ENCODE measurements around the gene ZBTB9. TPM values are rescaled to one million over a fixed set of nuclear protein-coding genes. Genes with fewer than 3 reads are reported as not detected.
"Not testable (repeated sequence)": the region's sequence is repeated elsewhere in the genome, so short reads cannot be mapped to it uniquely, and the experiment has no call there.

The ZBTB9 gene
- total RNA-seq, 2 donors from 2014 or later: 1.8 to 5.3 TPM

DNA sequence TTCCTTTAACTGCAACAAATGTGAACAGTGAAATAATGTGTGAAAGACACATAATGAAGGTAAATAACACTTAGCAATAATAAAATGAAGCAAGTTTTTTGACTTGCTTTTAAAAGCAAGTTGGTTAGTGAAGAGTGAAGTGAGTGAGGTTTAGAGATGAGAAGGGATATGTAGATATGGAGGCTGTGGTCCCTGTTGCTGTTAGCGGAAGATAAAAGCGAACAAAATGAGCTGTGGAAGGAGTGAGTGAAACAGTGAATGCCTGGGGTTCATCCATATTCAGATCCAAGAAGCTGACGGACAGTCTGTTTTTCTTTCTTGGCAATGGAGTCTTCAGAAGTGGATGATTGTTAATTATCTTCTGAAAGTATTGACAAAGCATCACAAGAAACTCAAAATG, 23.5 kb downstream of the ZBTB9 start:
- WGBS, 2 donors: 49 to 75% methylated on average over 3 of the region's 3 CpGs
- TF ChIP-seq, protein P1, sequence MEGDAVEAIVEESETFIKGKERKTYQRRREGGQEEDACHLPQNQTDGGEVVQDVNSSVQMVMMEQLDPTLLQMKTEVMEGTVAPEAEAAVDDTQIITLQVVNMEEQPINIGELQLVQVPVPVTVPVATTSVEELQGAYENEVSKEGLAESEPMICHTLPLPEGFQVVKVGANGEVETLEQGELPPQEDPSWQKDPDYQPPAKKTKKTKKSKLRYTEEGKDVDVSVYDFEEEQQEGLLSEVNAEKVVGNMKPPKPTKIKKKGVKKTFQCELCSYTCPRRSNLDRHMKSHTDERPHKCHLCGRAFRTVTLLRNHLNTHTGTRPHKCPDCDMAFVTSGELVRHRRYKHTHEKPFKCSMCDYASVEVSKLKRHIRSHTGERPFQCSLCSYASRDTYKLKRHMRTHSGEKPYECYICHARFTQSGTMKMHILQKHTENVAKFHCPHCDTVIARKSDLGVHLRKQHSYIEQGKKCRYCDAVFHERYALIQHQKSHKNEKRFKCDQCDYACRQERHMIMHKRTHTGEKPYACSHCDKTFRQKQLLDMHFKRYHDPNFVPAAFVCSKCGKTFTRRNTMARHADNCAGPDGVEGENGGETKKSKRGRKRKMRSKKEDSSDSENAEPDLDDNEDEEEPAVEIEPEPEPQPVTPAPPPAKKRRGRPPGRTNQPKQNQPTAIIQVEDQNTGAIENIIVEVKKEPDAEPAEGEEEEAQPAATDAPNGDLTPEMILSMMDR (IDR thresholded peaks at IDR 0.05): no peak
- TF ChIP-seq POLR2A (IDR thresholded peaks at IDR 0.05): no peak

DNA sequence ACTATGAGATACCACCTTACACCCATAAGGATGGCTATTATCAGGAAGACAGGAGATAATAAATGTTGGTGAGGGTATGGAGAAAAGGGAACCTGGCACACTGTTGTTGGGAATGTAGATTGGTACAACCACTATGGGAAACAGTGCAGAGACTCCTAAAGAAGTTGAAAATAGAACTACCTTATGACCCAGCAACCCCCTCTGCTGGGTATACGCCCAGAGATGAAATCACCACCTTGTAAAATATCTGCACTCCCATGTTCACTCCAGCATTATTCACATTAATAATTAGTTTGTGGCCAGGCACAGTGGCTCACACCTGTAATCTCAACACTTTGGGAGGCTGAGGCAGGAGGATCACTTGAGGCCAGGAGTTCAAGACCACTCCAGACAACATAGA, 26.8 kb downstream of the ZBTB9 start:
- H3K27ac ChIP-seq: no peak overlapping the region
- H3K9me3 ChIP-seq: no peaks in the 10 kb centered on the region
- H3K4me3 ChIP-seq: no peak overlapping the region
- DNase-seq (no peak), ATAC-seq (no peak)
- H3K36me3 ChIP-seq (replicated peaks in 1 of 2; ENCODE audit: insufficient read depth in 1 of 2, low read depth in 2 of 2): no peaks in the 10 kb centered on the region
- 47 to 68% methylated on average over 1 of the region's 1 CpG for WGBS, 2 donors
- no peaks in the 10 kb centered on the region for H3K27me3 ChIP-seq
- H3K4me1 ChIP-seq: no peaks in the 10 kb centered on the region
- TF ChIP-seq, protein P1 (IDR thresholded peaks at IDR 0.05): no peak
- no peak for TF ChIP-seq POLR2A (IDR thresholded peaks at IDR 0.05)
- intact Hi-C loops (cut with DNase I): no loop called here

More for the DNA sequence above, 23.5 kb downstream of the ZBTB9 start:
- Histone ChIP-seq H3K27ac (no peak overlapping the region), H3K36me3 (replicated peaks in 1 of 2; ENCODE audit: insufficient read depth in 1 of 2, low read depth in 2 of 2) (no peaks in the 10 kb centered on the region), H3K4me1 (no peaks in the 10 kb centered on the region), H3K9me3 (no peaks in the 10 kb centered on the region), H3K27me3 (no peaks in the 10 kb centered on the region), H3K4me3 (no peak overlapping the region)
- intact Hi-C loops (cut with DNase I): no loop called here
- DNase-seq (no peak), ATAC-seq (no peak)

DNA sequence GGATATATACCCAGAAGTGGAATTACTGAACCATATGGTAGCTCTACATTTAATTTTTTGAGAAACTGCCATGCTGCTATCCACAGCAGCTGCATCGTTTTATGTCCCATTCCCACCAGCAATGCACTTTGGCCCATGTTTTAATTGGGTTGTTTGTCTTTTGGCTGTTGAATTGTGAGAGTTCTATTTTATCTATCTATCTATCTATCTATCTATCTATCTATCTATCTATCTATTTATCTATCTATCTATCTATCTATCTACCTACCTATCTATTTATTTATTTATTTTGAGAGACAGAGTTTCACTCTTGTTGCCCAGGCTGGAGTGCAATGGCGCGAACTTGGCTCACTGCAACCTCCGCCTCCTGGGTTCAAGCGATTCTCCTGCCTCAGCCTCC, 28.2 kb downstream of the ZBTB9 start:
- H3K27me3 ChIP-seq; H3K36me3 ChIP-seq (replicated peaks in 1 of 2; ENCODE audit: insufficient read depth in 1 of 2, low read depth in 2 of 2); intact Hi-C loops (cut with DNase I); H3K4me1 ChIP-seq; H3K4me3 ChIP-seq; DNase-seq; H3K9me3 ChIP-seq; H3K27ac ChIP-seq; ATAC-seq: not testable (repeated sequence)
- WGBS, 2 donors: 88 to 91% methylated on average over 5 of the region's 5 CpGs

DNA sequence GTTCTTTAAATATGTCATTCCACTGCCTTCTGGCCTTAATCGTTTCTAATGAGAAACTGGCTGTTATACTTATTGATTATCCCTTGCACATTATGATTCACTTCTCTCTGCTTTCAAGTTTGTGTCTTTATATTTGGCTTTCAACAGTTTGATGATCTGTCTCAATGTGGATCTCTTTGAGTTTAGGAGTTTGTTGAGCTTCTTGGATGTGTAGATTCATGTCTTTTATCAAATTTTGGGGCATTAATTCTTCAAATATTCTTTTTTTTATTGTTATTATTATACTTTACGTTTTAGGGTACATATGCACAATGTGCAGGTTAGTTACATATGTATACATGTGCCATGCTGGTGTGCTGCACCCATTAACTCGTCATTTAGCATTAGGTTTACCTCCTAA, 29.3 kb downstream of the ZBTB9 start:
- WGBS, 2 donors: 52 to 58% methylated on average over 3 of the region's 3 CpGs

DNA sequence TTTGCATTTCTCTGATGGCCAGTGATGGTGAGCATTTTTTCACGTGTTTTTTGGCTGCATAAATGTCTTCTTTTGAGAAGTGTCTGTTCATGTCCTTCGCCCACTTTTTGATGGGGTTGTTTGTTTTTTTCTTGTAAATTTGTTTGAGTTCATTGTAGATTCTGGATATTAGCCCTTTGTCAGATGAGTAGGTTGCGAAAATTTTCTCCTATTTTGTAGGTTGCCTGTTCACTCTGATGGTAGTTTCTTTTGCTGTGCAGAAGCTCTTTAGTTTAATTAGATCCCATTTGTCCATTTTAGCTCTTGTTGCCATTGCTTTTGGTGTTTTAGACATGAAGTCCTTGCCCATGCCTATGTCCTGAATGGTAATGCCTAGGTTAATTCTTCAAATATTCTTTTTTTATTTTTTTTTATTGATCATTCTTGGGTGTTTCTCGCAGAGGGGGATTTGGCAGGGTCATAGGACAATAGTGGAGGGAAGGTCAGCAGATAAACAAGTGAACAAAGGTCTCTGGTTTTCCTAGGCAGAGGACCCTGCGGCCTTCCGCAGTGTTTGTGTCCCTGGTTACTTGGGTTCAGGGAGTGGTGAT, 30.4 kb downstream of the ZBTB9 start:
- H3K9me3 ChIP-seq; H3K4me1 ChIP-seq; DNase-seq; intact Hi-C loops (cut with DNase I); H3K36me3 ChIP-seq (replicated peaks in 1 of 2; ENCODE audit: insufficient read depth in 1 of 2, low read depth in 2 of 2); H3K4me3 ChIP-seq; H3K27ac ChIP-seq; H3K27me3 ChIP-seq; ATAC-seq: not testable (repeated sequence)
- WGBS, 2 donors: 50 to 80% methylated on average over 2 of the region's 6 CpGs

More for the DNA sequence above, 29.3 kb downstream of the ZBTB9 start:
- Histone ChIP-seq H3K27ac (no peak overlapping the region), H3K4me3 (no peak overlapping the region), H3K4me1 (no peaks in the 10 kb centered on the region), H3K9me3 (no peaks in the 10 kb centered on the region), H3K36me3 (replicated peaks in 1 of 2; ENCODE audit: insufficient read depth in 1 of 2, low read depth in 2 of 2) (no peaks in the 10 kb centered on the region), H3K27me3 (no peaks in the 10 kb centered on the region)
- intact Hi-C loops (cut with DNase I): no loop called here
- ATAC-seq (no peak), DNase-seq (no peak)
- TF ChIP-seq, protein P1 (IDR thresholded peaks at IDR 0.05): no peak
- TF ChIP-seq POLR2A (IDR thresholded peaks at IDR 0.05): no peak

DNA sequence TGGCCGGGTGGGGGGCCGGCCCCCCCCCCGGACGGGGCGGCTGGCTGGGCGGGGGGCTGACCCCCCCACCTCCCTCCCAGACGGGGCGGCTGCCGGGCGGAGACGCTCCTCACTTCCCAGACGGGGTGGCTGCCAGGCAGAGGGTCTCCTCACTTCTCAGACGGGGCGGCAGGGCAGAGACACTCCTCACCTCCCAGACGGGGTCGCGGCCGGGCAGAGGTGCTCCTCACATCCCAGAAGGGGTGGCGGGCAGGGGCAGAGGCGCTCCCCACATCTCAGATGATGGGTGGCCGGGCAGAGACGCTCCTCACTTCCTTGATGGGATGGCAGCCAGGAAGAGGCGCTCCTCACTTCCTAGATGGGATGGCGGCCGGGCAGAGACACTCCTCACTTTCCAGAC, 31.3 kb downstream of the ZBTB9 start:
- H3K9me3 ChIP-seq; H3K27ac ChIP-seq; intact Hi-C loops (cut with DNase I); DNase-seq; H3K4me1 ChIP-seq; H3K27me3 ChIP-seq; H3K36me3 ChIP-seq (replicated peaks in 1 of 2; ENCODE audit: insufficient read depth in 1 of 2, low read depth in 2 of 2); H3K4me3 ChIP-seq; ATAC-seq: not testable (repeated sequence)
- 85% methylated on average over 4 of the region's 25 CpGs; no CpG with 5 or more reads in 1 of the 2 donors for WGBS, 2 donors
